ENCODE measurements around the gene MLNR. TPM values are rescaled to one million over a fixed set of nuclear protein-coding genes. Genes with fewer than 3 reads are reported as not detected.

The MLNR gene
- polyA plus RNA-seq, 1 experiment, result not detected

DNA sequence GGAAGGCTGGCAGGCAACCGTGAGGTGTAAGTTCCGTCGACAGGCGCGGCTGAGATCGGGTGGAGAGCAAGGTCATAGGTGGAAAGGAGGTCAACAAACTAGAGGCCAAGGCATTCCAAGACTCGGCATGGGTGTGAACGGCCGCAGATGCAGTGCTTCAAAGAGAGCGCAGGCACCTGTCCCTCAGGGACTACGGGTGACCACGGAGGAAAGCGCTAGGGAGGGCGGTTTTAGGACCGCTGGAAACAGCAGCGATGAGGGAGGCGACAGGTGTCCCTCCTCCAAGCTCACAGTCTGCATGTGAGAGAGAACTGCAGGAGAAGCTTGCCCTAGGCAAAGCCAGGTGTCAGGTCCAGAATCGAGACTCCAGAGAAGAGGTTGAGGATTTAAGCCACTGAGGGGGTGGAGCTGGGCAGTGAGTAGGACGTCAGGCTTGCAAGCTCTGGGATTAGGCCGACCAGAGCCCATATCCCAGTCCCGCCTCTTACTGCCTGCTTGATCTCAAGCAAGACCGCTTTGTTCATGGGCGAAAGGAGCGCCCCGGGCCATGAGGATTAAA, 1.6 kb upstream of the MLNR start:
- Histone ChIP-seq H3K27me3 (ENCODE audit: control insufficient read depth, insufficient read depth, low read length) (peaks cover 43% of the 10 kb centered on the region), H3K36me3 (ENCODE audit: control insufficient read depth, insufficient read depth, low read length) (no peaks in the 10 kb centered on the region), H3K4me3 (ENCODE audit: low read depth, low read length) (no peak overlapping the region)
- ChIA-PET POLR2A (no interaction called here), CTCF (no interaction called here)
- TF ChIP-seq, protein P1, sequence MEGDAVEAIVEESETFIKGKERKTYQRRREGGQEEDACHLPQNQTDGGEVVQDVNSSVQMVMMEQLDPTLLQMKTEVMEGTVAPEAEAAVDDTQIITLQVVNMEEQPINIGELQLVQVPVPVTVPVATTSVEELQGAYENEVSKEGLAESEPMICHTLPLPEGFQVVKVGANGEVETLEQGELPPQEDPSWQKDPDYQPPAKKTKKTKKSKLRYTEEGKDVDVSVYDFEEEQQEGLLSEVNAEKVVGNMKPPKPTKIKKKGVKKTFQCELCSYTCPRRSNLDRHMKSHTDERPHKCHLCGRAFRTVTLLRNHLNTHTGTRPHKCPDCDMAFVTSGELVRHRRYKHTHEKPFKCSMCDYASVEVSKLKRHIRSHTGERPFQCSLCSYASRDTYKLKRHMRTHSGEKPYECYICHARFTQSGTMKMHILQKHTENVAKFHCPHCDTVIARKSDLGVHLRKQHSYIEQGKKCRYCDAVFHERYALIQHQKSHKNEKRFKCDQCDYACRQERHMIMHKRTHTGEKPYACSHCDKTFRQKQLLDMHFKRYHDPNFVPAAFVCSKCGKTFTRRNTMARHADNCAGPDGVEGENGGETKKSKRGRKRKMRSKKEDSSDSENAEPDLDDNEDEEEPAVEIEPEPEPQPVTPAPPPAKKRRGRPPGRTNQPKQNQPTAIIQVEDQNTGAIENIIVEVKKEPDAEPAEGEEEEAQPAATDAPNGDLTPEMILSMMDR (IDR thresholded peaks at IDR 0.05; ENCODE audit: insufficient read depth, low read depth, low read length), result no peak
- DNase-seq (ENCODE audit: low read depth), result no peak

DNA sequence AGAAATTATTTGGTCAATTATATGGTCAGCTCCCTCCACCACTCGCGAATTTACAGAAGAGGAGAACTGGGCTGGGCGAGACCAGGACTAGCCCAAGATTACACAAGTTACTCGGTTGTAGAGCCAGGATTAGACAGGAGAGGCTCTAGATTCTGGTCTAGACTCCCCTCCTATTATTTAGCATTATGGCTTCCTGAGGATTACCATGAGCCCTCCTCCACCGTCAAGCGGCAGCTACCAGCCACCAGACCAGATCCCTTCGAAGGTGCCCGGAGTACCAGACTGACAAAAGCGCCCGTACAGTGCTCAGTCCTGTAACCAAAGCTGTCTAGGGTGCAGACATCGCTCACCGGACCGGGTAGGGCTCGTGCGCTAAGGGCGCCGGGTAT, 497 bp upstream of the MLNR start:
- ChIA-PET CTCF (interaction anchor here (0.6 to 0.8 kb wide), 2 partner anchors 121 to 271 kb away, joined by 3 read pairs; no protein-coding TSS in a partner anchor), POLR2A (no interaction called here)
- TF ChIP-seq, protein P1 (IDR thresholded peaks at IDR 0.05; ENCODE audit: insufficient read depth, low read depth, low read length), result no peak
- Histone ChIP-seq H3K4me3 (ENCODE audit: low read depth, low read length) (no peak overlapping the region), H3K36me3 (ENCODE audit: control insufficient read depth, insufficient read depth, low read length) (no peaks in the 10 kb centered on the region), H3K27me3 (ENCODE audit: control insufficient read depth, insufficient read depth, low read length) (peaks cover 45% of the 10 kb centered on the region)
- no peak for DNase-seq (ENCODE audit: low read depth)

DNA sequence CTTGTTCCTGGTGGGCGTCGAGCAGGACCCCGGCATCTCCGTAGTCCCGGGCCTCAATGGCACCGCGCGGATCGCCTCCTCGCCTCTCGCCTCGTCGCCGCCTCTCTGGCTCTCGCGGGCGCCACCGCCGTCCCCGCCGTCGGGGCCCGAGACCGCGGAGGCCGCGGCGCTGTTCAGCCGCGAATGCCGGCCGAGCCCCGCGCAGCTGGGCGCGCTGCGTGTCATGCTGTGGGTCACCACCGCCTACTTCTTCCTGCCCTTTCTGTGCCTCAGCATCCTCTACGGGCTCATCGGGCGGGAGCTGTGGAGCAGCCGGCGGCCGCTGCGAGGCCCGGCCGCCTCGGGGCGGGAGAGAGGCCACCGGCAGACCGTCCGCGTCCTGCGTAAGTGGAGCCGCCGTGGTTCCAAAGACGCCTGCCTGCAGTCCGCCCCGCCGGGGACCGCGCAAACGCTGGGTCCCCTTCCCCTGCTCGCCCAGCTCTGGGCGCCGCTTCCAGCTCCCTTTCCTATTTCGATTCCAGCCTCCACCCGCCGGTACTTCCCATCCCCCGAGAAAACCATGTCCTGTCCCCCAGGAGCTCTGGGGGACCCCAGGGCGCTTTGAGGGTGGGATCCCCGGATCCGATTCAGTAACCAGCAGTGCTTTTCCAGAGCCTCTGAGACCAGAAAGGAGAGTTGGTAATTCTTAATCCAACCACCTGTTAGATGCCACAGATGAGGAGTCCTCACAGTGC, 885 bp downstream of the MLNR start:
- peaks cover 45% of the 10 kb centered on the region for H3K27me3 ChIP-seq (ENCODE audit: control insufficient read depth, insufficient read depth, low read length)
- DNase-seq (ENCODE audit: low read depth), result no peak
- POLR2A ChIA-PET, result no interaction called here
- H3K4me3 ChIP-seq (ENCODE audit: low read depth, low read length), result no peak overlapping the region
- no peaks in the 10 kb centered on the region for H3K36me3 ChIP-seq (ENCODE audit: control insufficient read depth, insufficient read depth, low read length)
- TF ChIP-seq, protein P1 (IDR thresholded peaks at IDR 0.05; ENCODE audit: insufficient read depth, low read depth, low read length), result no peak
- CTCF ChIA-PET, result no interaction called here

DNA sequence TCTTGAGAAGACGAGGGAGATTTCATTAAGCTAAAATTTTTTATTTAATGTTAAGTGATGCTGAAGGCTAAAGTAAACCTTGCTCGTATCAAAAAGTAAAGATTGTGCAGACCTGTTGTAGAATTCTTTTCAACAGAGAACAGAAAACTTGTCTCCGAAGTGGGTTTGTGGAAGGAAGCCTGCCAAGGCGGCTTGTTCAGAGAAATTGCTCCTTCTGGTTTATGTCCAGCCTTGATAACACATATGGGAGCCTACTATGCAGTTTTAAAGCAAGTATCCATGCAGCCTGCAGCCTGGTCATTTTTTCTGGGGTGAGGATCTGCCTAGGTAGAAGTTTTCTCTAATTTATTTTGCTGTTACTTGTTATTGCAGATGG, 1.4 kb downstream of the MLNR start:
- no peak for DNase-seq (ENCODE audit: low read depth)
- no peaks in the 10 kb centered on the region for H3K36me3 ChIP-seq (ENCODE audit: control insufficient read depth, insufficient read depth, low read length)
- no peak overlapping the region for H3K4me3 ChIP-seq (ENCODE audit: low read depth, low read length)
- TF ChIP-seq, protein P1 (IDR thresholded peaks at IDR 0.05; ENCODE audit: insufficient read depth, low read depth, low read length), result no peak
- ChIA-PET CTCF (no interaction called here), POLR2A (no interaction called here)
- peaks cover 42% of the 10 kb centered on the region for H3K27me3 ChIP-seq (ENCODE audit: control insufficient read depth, insufficient read depth, low read length)

DNA sequence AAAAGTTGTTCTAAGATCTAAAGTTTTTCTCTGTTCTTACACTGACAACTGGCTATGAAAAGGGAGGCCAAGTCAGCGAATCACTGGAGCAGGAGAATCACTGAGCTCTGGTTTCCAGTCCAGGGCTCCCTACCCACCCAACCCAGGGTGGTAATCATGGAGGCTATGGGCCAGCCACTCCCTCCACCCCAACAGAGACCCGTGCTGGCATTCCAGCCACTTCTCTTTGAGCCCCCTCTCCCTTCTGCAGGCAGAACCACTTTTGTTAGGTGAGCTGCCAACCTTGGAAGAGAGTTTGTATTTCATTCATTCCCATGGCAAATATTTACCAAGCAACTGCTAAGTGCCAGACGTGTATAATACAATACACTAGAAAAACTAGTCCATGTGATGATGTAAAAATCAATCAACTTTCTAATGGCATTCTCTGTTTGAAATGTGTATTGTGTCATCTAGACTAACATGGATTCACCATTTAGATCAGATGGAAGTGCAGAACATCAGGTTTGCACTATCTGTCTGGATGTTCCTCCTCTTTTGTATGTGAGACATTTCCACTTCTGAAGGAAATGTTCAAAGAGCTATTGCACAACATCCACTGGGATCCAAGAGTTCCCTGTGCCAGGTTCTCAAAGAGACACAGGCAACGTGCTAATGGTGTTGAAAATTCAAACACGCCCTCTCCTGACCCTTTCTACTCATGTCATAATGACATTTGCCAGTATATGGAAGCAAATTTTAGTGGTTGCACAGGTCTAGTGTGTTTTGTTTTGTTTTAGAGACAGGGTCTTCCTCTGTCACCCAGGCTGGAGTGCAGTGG, 5.3 kb downstream of the MLNR start:
- no peak overlapping the region for H3K4me3 ChIP-seq (ENCODE audit: low read depth, low read length)
- no peak for DNase-seq (ENCODE audit: low read depth)
- H3K27me3 ChIP-seq (ENCODE audit: control insufficient read depth, insufficient read depth, low read length), result peaks cover 22% of the 10 kb centered on the region
- ChIA-PET POLR2A (no interaction called here), CTCF (interaction anchor here (0.6 kb wide), 1 partner anchor 11 kb away, joined by 3 read pairs; no protein-coding TSS in a partner anchor)
- H3K36me3 ChIP-seq (ENCODE audit: control insufficient read depth, insufficient read depth, low read length), result no peaks in the 10 kb centered on the region
- TF ChIP-seq, protein P1 (IDR thresholded peaks at IDR 0.05; ENCODE audit: insufficient read depth, low read depth, low read length), result no peak
